Endothelial cell of umbilical vein (primary cell): ENCODE measurements around the gene SLCO3A1.

Experiments
- FOS ChIP-seq: IDR thresholded peaks from 2 replicates; pipeline ENCODE4 v1.6.1; 2011; ENCODE audit warnings: mild to moderate bottlenecking, low read length, moderate library complexity, borderline replicate concordance; ENCODE audit not compliant: insufficient read depth
- POLR2AphosphoS5 ChIP-seq: IDR thresholded peaks from 2 replicates; pipeline ENCODE4 v1.6.1; 2012; ENCODE audit warnings: low read depth, mild to moderate bottlenecking, control low read depth, low read length, moderate library complexity; ENCODE audit not compliant: insufficient read depth

- TF ChIP-seq POLR2AphosphoS5, result no peak
- TF ChIP-seq FOS, result no peak
Measured at GRCh38 chr15:92017882-92018534, 164.5 kb downstream of the SLCO3A1 start.
